Measurements from ENCODE around the gene SLC14A1. TPM values are rescaled to one million over a fixed set of nuclear protein-coding genes. Genes with fewer than 3 reads are reported as not detected.

Gene SLC14A1
- total and polyA plus RNA-seq, 2 donors (not counting 1 experiment from before 2014, with no cell fraction given): 5.8 to 6.4 TPM

GRCh38 chr18:45730832-45731575 is 7.0 kb downstream of the SLC14A1 start:
- no peak for TF ChIP-seq EZH2 (IDR thresholded peaks at IDR 0.05; ENCODE audit: borderline replicate concordance, insufficient read depth, low read depth, low read length, poor library complexity, severe bottlenecking)
- TF ChIP-seq, protein P1, sequence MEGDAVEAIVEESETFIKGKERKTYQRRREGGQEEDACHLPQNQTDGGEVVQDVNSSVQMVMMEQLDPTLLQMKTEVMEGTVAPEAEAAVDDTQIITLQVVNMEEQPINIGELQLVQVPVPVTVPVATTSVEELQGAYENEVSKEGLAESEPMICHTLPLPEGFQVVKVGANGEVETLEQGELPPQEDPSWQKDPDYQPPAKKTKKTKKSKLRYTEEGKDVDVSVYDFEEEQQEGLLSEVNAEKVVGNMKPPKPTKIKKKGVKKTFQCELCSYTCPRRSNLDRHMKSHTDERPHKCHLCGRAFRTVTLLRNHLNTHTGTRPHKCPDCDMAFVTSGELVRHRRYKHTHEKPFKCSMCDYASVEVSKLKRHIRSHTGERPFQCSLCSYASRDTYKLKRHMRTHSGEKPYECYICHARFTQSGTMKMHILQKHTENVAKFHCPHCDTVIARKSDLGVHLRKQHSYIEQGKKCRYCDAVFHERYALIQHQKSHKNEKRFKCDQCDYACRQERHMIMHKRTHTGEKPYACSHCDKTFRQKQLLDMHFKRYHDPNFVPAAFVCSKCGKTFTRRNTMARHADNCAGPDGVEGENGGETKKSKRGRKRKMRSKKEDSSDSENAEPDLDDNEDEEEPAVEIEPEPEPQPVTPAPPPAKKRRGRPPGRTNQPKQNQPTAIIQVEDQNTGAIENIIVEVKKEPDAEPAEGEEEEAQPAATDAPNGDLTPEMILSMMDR (IDR thresholded peaks at IDR 0.05): no peak
- WGBS (ENCODE audit: insufficient coverage): 80% methylated on average over 5 of the region's 6 CpGs
- peaks cover 5% of the 10 kb centered on the region for H3K27me3 Mint-ChIP-seq
- no peak overlapping the region for H3K4me3 Mint-ChIP-seq
- ATAC-seq (ENCODE audit: low read depth): no peak
- no peaks in the 10 kb centered on the region for H3K9me3 Mint-ChIP-seq (ENCODE audit: insufficient read depth)
- no peaks in the 10 kb centered on the region for H3K36me3 ChIP-seq (replicated peaks in 1 of 2; ENCODE audit: control extremely low read depth in 1 of 2, control insufficient read depth in 1 of 2, extremely low read depth in 1 of 2, insufficient read depth in 2 of 2, low read length in 1 of 2)
- ChIA-PET CTCF (interaction anchor here (1.1 to 3.0 kb wide), 4 partner anchors 8 to 149 kb away, joined by 4 to 14 read pairs (median 8); partner anchors contain the start of gene SLC14A1), POLR2A (no interaction called here)
- no peak overlapping the region for H3K4me2 ChIP-seq (replicated peaks; ENCODE audit: low read depth, low read length, poor library complexity, severe bottlenecking)
- H3K27me3 ChIP-seq (replicated peaks in 1 of 4; ENCODE audit: control extremely low read depth in 1 of 4, control insufficient read depth in 3 of 4, insufficient read depth in 4 of 4, low read length in 3 of 4): no peaks in the 10 kb centered on the region
- no peak overlapping the region for H3K27ac ChIP-seq (ENCODE audit: low read length in 2 of 2)
- no peaks in the 10 kb centered on the region for H3K79me2 ChIP-seq (ENCODE audit: control insufficient read depth, insufficient read depth, low read length)
- intact Hi-C loops (cut with micrococcal nuclease): no loop called here
- H4K20me1 ChIP-seq (ENCODE audit: control insufficient read depth, insufficient read depth, low read length, poor library complexity, severe bottlenecking): no peaks in the 10 kb centered on the region
- no peaks in the 10 kb centered on the region for H3K4me1 ChIP-seq (ENCODE audit: control insufficient read depth in 2 of 2, insufficient read depth in 2 of 2, low read length in 2 of 2)
- H3K27ac Mint-ChIP-seq: no peak overlapping the region
- no peaks in the 10 kb centered on the region for H3K4me1 Mint-ChIP-seq
- no peak for DNase-seq
- H2AFZ ChIP-seq (ENCODE audit: insufficient read depth, low read depth, low read length, poor library complexity, severe bottlenecking): no peak overlapping the region
- no peak overlapping the region for H3K4me3 ChIP-seq (ENCODE audit: control extremely low read depth in 1 of 5, extremely low read depth in 1 of 5, insufficient read depth in 1 of 5, low read depth in 2 of 5, low read length in 4 of 5)
- H3K9me3 ChIP-seq (ENCODE audit: control extremely low read depth in 1 of 3, control insufficient read depth in 2 of 3, insufficient read depth in 1 of 3, low read length in 2 of 3): no peaks in the 10 kb centered on the region
- no peak overlapping the region for H3K9ac ChIP-seq (ENCODE audit: low read length)

DNA sequence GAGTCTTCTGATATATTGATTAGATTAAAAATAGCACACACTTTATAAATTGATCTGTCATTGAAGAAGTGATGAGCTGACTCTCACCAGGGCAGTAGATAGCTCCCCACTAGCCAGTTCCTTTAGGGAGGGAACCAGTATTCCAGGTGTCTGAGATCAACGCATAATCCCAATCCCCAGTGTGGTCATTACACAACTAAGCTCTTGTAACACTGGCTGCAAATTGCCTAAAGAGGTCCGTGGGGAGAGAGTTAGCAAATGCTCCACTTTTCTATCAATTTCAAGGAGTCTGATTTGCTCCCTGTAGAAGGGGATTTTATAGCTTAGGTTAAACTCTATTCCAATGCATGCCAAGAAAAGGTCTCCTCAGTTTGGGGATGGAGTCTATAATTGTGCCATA is 7.7 kb downstream of the SLC14A1 start:
- TF ChIP-seq EZH2 (IDR thresholded peaks at IDR 0.05; ENCODE audit: borderline replicate concordance, insufficient read depth, low read depth, low read length, poor library complexity, severe bottlenecking): no peak
- TF ChIP-seq, protein P1 (IDR thresholded peaks at IDR 0.05): no peak
- Mint-ChIP-seq H3K9me3 (ENCODE audit: insufficient read depth) (no peaks in the 10 kb centered on the region), H3K27ac (no peak overlapping the region), H3K27me3 (peaks cover 5% of the 10 kb centered on the region), H3K4me3 (no peak overlapping the region), H3K4me1 (no peaks in the 10 kb centered on the region)
- no peaks in the 10 kb centered on the region for H3K4me1 ChIP-seq (ENCODE audit: control insufficient read depth in 2 of 2, insufficient read depth in 2 of 2, low read length in 2 of 2)
- no peaks in the 10 kb centered on the region for H3K9me3 ChIP-seq (ENCODE audit: control extremely low read depth in 1 of 3, control insufficient read depth in 2 of 3, insufficient read depth in 1 of 3, low read length in 2 of 3)
- no peak overlapping the region for H2AFZ ChIP-seq (ENCODE audit: insufficient read depth, low read depth, low read length, poor library complexity, severe bottlenecking)
- intact Hi-C loops (cut with micrococcal nuclease): no loop called here
- DNase-seq (no peak), ATAC-seq (ENCODE audit: low read depth) (no peak)
- H3K9ac ChIP-seq (ENCODE audit: low read length): no peak overlapping the region
- CTCF ChIA-PET: interaction anchor here (1.4 to 3.0 kb wide), 3 partner anchors 9 to 148 kb away, joined by 4 to 14 read pairs (median 13); partner anchors contain the start of gene SLC14A1
- H3K27ac ChIP-seq (ENCODE audit: low read length in 2 of 2): no peak overlapping the region
- H3K27me3 ChIP-seq (replicated peaks in 1 of 4; ENCODE audit: control extremely low read depth in 1 of 4, control insufficient read depth in 3 of 4, insufficient read depth in 4 of 4, low read length in 3 of 4): no peaks in the 10 kb centered on the region
- H3K79me2 ChIP-seq (ENCODE audit: control insufficient read depth, insufficient read depth, low read length): no peaks in the 10 kb centered on the region
- H3K36me3 ChIP-seq (replicated peaks in 1 of 2; ENCODE audit: control extremely low read depth in 1 of 2, control insufficient read depth in 1 of 2, extremely low read depth in 1 of 2, insufficient read depth in 2 of 2, low read length in 1 of 2): no peaks in the 10 kb centered on the region
- POLR2A ChIA-PET: no interaction called here
- no peak overlapping the region for H3K4me2 ChIP-seq (replicated peaks; ENCODE audit: low read depth, low read length, poor library complexity, severe bottlenecking)
- no CpG with 5 or more reads among the region's 2 CpGs for WGBS (ENCODE audit: insufficient coverage)
- no peaks in the 10 kb centered on the region for H4K20me1 ChIP-seq (ENCODE audit: control insufficient read depth, insufficient read depth, low read length, poor library complexity, severe bottlenecking)
- no peak overlapping the region for H3K4me3 ChIP-seq (ENCODE audit: control extremely low read depth in 1 of 5, extremely low read depth in 1 of 5, insufficient read depth in 1 of 5, low read depth in 2 of 5, low read length in 4 of 5)
